HL-60 (cell line): ENCODE measurements around the gene PRCC.
A peak's percentile ranks its signal among the peaks of the same experiment; 100 is the strongest.

ENCODE experiments used
- DNase-seq, 2 experiments: peaks; one replicate each; pipeline ENCODE4 v3.0.0-alpha.2; 2010 to 2020; ENCODE audit warnings: low read depth in 1 of 2, low spot score in 1 of 2
- H3K27ac ChIP-seq: fragments of 250-450 bp; sonication (Bioruptor Pico); replicated peaks from 2 replicates; pipeline ENCODE4 v1.5.1; 2020; ENCODE audit warnings: mild to moderate bottlenecking, moderate library complexity
- H3K27me3 ChIP-seq: fragments of 250-450 bp; sonication (Bioruptor Pico); 2 replicates; pipeline ENCODE4 v1.5.1; 2021; ENCODE audit warnings: mild to moderate bottlenecking, moderate library complexity; ENCODE audit not compliant: insufficient read depth, poor library complexity, severe bottlenecking
- H3K4me3 ChIP-seq: replicated peaks from 2 replicates; pipeline ENCODE4 v1.5.1; 2011; ENCODE audit warnings: mild to moderate bottlenecking, control low read depth, low read length; ENCODE audit not compliant: insufficient read depth
- GABPA ChIP-seq: IDR thresholded peaks from 2 replicates; pipeline ENCODE4 v1.6.1; 2012; ENCODE audit warnings: low read depth
- POLR2AphosphoS5 ChIP-seq: IDR thresholded peaks from 2 replicates; pipeline ENCODE4 v1.6.1; 2012; ENCODE audit warnings: low read depth
- SPI1 ChIP-seq: IDR thresholded peaks from 2 replicates; pipeline ENCODE4 v1.6.1; 2012; ENCODE audit warnings: low read depth, mild to moderate bottlenecking, borderline replicate concordance
- TF ChIP-seq, protein P1 (sequence below): IDR thresholded peaks from one replicate; pipeline ENCODE4 v1.5.1; 2011; ENCODE audit warnings: low read length, control low read depth, inconsistent platforms; ENCODE audit not compliant: insufficient read depth
- TF ChIP-seq, protein P2 (sequence below): IDR thresholded peaks from 2 replicates; pipeline ENCODE4 v1.6.1; 2012; ENCODE audit warnings: low read depth; ENCODE audit not compliant: insufficient replicate concordance

Gene PRCC

DNA sequence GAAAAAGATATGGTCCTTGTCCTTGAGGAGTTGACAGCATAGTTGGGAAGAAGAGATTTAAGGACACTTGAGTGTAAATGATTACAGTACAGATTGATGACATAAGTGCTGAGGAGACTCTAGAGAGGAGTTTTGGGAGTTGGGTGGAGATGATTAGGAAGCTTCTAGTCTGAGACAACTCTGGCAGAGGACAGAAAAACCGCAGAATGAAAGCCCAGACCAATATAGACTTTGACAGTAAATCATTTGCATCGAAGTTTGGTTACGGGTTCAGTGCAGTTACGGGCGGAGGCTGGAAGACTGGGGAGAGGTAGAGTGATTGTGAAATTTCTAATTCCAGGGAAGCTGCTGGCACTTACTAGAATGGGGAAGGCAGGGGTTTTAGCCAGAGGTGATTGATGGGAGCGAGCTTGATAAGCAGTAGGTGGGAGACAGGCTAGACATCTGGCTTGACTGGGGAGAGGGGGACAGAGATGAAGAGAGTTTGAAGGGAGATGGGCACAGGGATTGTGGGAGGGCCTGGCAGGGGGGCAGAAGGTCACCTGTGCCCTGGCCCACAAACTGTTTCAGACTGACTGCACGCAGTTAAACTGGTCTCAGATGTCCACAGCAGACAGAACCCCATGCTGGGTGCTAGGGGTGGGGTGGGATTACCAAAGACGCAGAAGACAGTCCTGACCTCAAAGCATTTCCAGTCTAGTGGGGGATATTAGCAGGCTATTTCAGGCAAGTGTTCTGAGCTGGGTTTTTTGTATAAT is 29.2 kb downstream of the PRCC start:
- TF ChIP-seq, protein P1, sequence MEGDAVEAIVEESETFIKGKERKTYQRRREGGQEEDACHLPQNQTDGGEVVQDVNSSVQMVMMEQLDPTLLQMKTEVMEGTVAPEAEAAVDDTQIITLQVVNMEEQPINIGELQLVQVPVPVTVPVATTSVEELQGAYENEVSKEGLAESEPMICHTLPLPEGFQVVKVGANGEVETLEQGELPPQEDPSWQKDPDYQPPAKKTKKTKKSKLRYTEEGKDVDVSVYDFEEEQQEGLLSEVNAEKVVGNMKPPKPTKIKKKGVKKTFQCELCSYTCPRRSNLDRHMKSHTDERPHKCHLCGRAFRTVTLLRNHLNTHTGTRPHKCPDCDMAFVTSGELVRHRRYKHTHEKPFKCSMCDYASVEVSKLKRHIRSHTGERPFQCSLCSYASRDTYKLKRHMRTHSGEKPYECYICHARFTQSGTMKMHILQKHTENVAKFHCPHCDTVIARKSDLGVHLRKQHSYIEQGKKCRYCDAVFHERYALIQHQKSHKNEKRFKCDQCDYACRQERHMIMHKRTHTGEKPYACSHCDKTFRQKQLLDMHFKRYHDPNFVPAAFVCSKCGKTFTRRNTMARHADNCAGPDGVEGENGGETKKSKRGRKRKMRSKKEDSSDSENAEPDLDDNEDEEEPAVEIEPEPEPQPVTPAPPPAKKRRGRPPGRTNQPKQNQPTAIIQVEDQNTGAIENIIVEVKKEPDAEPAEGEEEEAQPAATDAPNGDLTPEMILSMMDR, result no peak
- TF ChIP-seq POLR2AphosphoS5, result no peak
- no peak for TF ChIP-seq GABPA
- TF ChIP-seq, protein P2, sequence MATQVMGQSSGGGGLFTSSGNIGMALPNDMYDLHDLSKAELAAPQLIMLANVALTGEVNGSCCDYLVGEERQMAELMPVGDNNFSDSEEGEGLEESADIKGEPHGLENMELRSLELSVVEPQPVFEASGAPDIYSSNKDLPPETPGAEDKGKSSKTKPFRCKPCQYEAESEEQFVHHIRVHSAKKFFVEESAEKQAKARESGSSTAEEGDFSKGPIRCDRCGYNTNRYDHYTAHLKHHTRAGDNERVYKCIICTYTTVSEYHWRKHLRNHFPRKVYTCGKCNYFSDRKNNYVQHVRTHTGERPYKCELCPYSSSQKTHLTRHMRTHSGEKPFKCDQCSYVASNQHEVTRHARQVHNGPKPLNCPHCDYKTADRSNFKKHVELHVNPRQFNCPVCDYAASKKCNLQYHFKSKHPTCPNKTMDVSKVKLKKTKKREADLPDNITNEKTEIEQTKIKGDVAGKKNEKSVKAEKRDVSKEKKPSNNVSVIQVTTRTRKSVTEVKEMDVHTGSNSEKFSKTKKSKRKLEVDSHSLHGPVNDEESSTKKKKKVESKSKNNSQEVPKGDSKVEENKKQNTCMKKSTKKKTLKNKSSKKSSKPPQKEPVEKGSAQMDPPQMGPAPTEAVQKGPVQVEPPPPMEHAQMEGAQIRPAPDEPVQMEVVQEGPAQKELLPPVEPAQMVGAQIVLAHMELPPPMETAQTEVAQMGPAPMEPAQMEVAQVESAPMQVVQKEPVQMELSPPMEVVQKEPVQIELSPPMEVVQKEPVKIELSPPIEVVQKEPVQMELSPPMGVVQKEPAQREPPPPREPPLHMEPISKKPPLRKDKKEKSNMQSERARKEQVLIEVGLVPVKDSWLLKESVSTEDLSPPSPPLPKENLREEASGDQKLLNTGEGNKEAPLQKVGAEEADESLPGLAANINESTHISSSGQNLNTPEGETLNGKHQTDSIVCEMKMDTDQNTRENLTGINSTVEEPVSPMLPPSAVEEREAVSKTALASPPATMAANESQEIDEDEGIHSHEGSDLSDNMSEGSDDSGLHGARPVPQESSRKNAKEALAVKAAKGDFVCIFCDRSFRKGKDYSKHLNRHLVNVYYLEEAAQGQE, result no peak
- no peak for TF ChIP-seq SPI1
- Histone ChIP-seq H3K27ac (no peak overlapping the region), H3K4me3 (no peak overlapping the region), H3K27me3 (no peaks in the 10 kb centered on the region)
- DNase-seq, result no peak

- H3K27ac ChIP-seq, result no peak overlapping the region
- no peaks in the 10 kb centered on the region for H3K27me3 ChIP-seq
- H3K4me3 ChIP-seq, result no peak overlapping the region
- no peak for TF ChIP-seq SPI1
- TF ChIP-seq, protein P1, result peak; percentile 82
- DNase-seq, result peak in 1 of 2 experiments; percentile 56
These were observed 30.0 kb downstream of the PRCC start for GRCh38 chr1:156797212-156797871.

- Histone ChIP-seq H3K4me3 (no peak overlapping the region), H3K27ac (no peak overlapping the region), H3K27me3 (no peaks in the 10 kb centered on the region)
- TF ChIP-seq, protein P1, result no peak
- no peak for TF ChIP-seq POLR2AphosphoS5
- TF ChIP-seq SPI1, result no peak
- no peak for TF ChIP-seq GABPA
- TF ChIP-seq, protein P2, result no peak
- DNase-seq, result no peak
These were observed 34.2 kb downstream of the PRCC start for GRCh38 chr1:156801409-156802121.
